ENCODE data around the gene SART3.
"Not testable (repeated sequence)": the region's sequence is repeated elsewhere in the genome, so short reads cannot be mapped to it uniquely, and the experiment has no call there.

SART3 gene

GRCh38 chr12:108563804-108564151, 2.8 kb upstream of the SART3 start:
- no peaks in the 10 kb centered on the region for H3K9me3 Mint-ChIP-seq
- H3K27ac Mint-ChIP-seq = peak overlapping the region; percentile 99
- peaks cover 48% of the 10 kb centered on the region for H3K4me1 Mint-ChIP-seq
- ATAC-seq (no peak), DNase-seq (ENCODE audit: low spot score in 2 of 2) (no peak)
- peaks cover 82% of the 10 kb centered on the region for H3K36me3 Mint-ChIP-seq
- H3K4me3 Mint-ChIP-seq = peak overlapping the region; percentile 92

- peak overlapping the region; percentile 99 for H3K27ac Mint-ChIP-seq
- H3K4me1 Mint-ChIP-seq = peaks cover 46% of the 10 kb centered on the region
- peak overlapping the region; percentile 92 for H3K4me3 Mint-ChIP-seq
- peak; percentile 64 to 86 for DNase-seq (ENCODE audit: low spot score in 2 of 2)
- peaks cover 82% of the 10 kb centered on the region for H3K36me3 Mint-ChIP-seq
- H3K9me3 Mint-ChIP-seq = no peaks in the 10 kb centered on the region
- ATAC-seq = peak; percentile 66
Observed at GRCh38 chr12:108563136-108563803, 2.3 kb upstream of the SART3 start.

DNA sequence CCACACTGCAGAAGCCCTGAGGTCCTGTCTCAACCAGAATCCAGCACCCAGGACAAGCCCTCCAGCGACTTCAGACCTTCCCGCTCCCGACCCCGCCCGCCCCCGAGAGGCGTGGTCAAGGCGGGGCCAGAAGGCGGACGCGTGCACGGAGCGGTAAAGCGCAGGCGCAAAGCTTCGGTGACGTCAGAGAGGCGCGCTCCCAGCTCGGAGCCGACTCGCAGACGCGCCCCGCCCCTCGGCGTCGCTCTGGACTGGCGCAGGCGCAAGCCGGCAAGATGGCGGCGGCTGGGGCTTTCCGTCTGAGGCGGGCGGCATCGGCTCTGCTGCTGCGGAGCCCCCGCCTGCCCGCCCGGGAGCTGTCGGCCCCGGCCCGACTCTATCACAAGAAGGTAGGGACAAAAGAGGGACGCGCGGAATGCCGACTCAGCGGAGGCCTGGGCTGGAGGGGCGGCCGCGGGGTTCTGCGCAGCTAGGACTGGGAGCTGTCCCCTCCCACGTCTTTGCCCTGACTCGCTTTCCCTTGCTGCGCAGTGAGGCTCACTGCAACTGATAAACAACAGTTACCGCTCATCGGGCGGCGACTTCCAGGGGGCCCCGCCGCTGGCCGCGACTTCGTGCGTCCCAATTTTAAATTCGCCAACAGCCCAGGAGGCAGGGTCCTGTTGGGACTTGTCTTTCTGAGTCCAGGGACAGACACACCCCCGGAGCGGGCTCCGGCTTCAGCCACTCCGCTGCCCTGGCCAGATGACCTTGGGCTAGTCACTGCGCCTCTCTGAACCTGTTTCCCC, 1.6 kb upstream of the SART3 start, which contains the start of gene ISCU:
Gene ISCU, plus strand, starts transcription at position 249 of the 788 bp plus-strand sequence. Its CDS starts 27 bp downstream, at position 276.
- peak within 1 kb of the TSS; percentile 92 for H3K4me3 Mint-ChIP-seq
- H3K4me1 Mint-ChIP-seq = peaks cover 44% of the 10 kb centered on the region
- peaks cover 82% of the 10 kb centered on the region for H3K36me3 Mint-ChIP-seq
- H3K27ac Mint-ChIP-seq = peak within 1 kb of the TSS; percentile 99
- H3K9me3 Mint-ChIP-seq = no peaks in the 10 kb centered on the region
- peak; percentile 69 for ATAC-seq
- DNase-seq (ENCODE audit: low spot score in 2 of 2) = peak; percentile 99 to 100

- Mint-ChIP-seq H3K9me3 (no peaks in the 10 kb centered on the region), H3K4me1 (peaks cover 44% of the 10 kb centered on the region), H3K4me3 (peak overlapping the region; percentile 92), H3K36me3 (peaks cover 82% of the 10 kb centered on the region), H3K27ac (peak overlapping the region; percentile 99)
- DNase-seq (ENCODE audit: low spot score in 2 of 2) = no peak
- ATAC-seq = no peak
Observed at GRCh38 chr12:108561852-108562347, 927 bp upstream of the SART3 start.

GRCh38 chr12:108560321-108560721, 652 bp downstream of the SART3 start:
- H3K36me3 Mint-ChIP-seq = peaks cover 82% of the 10 kb centered on the region
- peaks cover 36% of the 10 kb centered on the region for H3K4me1 Mint-ChIP-seq
- no peak for ATAC-seq

GRCh38 chr12:108559748-108560147, 1.2 kb downstream of the SART3 start:
- Mint-ChIP-seq H3K4me3 (peak overlapping the region; percentile 92), H3K4me1 (peaks cover 40% of the 10 kb centered on the region), H3K9me3 (no peaks in the 10 kb centered on the region), H3K36me3 (peaks cover 78% of the 10 kb centered on the region), H3K27ac (peak overlapping the region; percentile 99)
- ATAC-seq (no peak), DNase-seq (ENCODE audit: low spot score in 2 of 2) (peak in 1 of 2 donors; percentile 62)

More at GRCh38 chr12:108560321-108560721, 652 bp downstream of the SART3 start:
- H3K4me3 Mint-ChIP-seq = peak overlapping the region; percentile 92
- DNase-seq (ENCODE audit: low spot score in 2 of 2) = no peak
- H3K27ac Mint-ChIP-seq = peak overlapping the region; percentile 99
- no peaks in the 10 kb centered on the region for H3K9me3 Mint-ChIP-seq

GRCh38 chr12:108559007-108559655, 1.8 kb downstream of the SART3 start:
- H3K27ac Mint-ChIP-seq = peak overlapping the region; percentile 99
- H3K36me3 Mint-ChIP-seq = peaks cover 72% of the 10 kb centered on the region
- peak in 1 of 2 donors; percentile 71 for DNase-seq (ENCODE audit: low spot score in 2 of 2)
- H3K4me3 Mint-ChIP-seq = peak overlapping the region; percentile 92
- peaks cover 43% of the 10 kb centered on the region for H3K4me1 Mint-ChIP-seq
- no peaks in the 10 kb centered on the region for H3K9me3 Mint-ChIP-seq
- ATAC-seq = peak; percentile 59

- H3K27ac Mint-ChIP-seq, H3K9me3 Mint-ChIP-seq, H3K4me3 Mint-ChIP-seq, ATAC-seq: not testable (repeated sequence)
- Mint-ChIP-seq H3K4me1 (peaks cover 72% of the 10 kb centered on the region), H3K36me3 (peaks cover 68% of the 10 kb centered on the region)
- DNase-seq (ENCODE audit: low spot score in 2 of 2) = peak in 1 of 2 donors; percentile 25
Observed at GRCh38 chr12:108555383-108555782, 5.6 kb downstream of the SART3 start.

DNA sequence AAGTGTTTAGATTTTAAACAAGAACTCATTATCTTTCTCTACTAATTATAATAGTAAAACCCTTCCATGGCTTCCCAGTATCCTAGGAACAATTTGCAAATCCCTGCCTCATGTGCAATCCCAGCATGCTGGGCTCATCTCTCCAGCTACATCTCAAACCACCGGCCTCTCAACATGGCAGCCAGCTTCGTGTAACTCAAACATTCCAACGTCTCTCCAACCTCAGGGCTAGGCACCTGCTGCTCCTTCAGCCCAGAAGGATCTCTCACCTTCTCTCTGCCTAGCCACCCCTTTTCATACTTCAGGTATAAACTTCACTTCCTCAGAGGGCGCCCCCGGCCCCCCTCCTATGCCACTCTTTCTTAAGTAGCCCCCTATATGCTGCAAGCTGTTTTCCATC, 7.2 kb downstream of the SART3 start:
- no peak overlapping the region for H3K4me3 Mint-ChIP-seq
- no peak overlapping the region for H3K27ac Mint-ChIP-seq
- no peaks in the 10 kb centered on the region for H3K9me3 Mint-ChIP-seq
- H3K36me3 Mint-ChIP-seq = peaks cover 69% of the 10 kb centered on the region
- H3K4me1 Mint-ChIP-seq = peaks cover 65% of the 10 kb centered on the region
- no peak for ATAC-seq
- no peak for DNase-seq (ENCODE audit: low spot score in 2 of 2)

GRCh38 chr12:108551535-108551934, 9.4 kb downstream of the SART3 start:
- peaks cover 69% of the 10 kb centered on the region for H3K36me3 Mint-ChIP-seq
- H3K4me3 Mint-ChIP-seq = peak overlapping the region; percentile 7
- DNase-seq (ENCODE audit: low spot score in 2 of 2) = no peak
- ATAC-seq = no peak
- no peak overlapping the region for H3K27ac Mint-ChIP-seq
- H3K9me3 Mint-ChIP-seq = no peaks in the 10 kb centered on the region
- peaks cover 51% of the 10 kb centered on the region for H3K4me1 Mint-ChIP-seq

- no peak for DNase-seq (ENCODE audit: low spot score in 2 of 2)
- peaks cover 80% of the 10 kb centered on the region for H3K36me3 Mint-ChIP-seq
- no peak overlapping the region for H3K4me3 Mint-ChIP-seq
- peak overlapping the region; percentile 26 for H3K27ac Mint-ChIP-seq
- ATAC-seq = no peak
- peaks cover 40% of the 10 kb centered on the region for H3K4me1 Mint-ChIP-seq
- no peaks in the 10 kb centered on the region for H3K9me3 Mint-ChIP-seq
Observed at GRCh38 chr12:108548954-108549521, 11.9 kb downstream of the SART3 start.

- peaks cover 91% of the 10 kb centered on the region for H3K36me3 Mint-ChIP-seq
- H3K9me3 Mint-ChIP-seq = no peaks in the 10 kb centered on the region
- no peak overlapping the region for H3K4me3 Mint-ChIP-seq
- no peak overlapping the region for H3K27ac Mint-ChIP-seq
- peaks cover 26% of the 10 kb centered on the region for H3K4me1 Mint-ChIP-seq
- DNase-seq (ENCODE audit: low spot score in 2 of 2) = no peak
- ATAC-seq = no peak
Observed at GRCh38 chr12:108547686-108548085, 13.3 kb downstream of the SART3 start.

- H3K36me3 Mint-ChIP-seq = peaks cover 100% of the 10 kb centered on the region
- DNase-seq (ENCODE audit: low spot score in 2 of 2) = no peak
- H3K4me1 Mint-ChIP-seq = peaks cover 19% of the 10 kb centered on the region
- H3K4me3 Mint-ChIP-seq = no peak overlapping the region
- no peak for ATAC-seq
- H3K9me3 Mint-ChIP-seq = no peaks in the 10 kb centered on the region
- H3K27ac Mint-ChIP-seq = peak overlapping the region; percentile 46
Observed at GRCh38 chr12:108543652-108544051, 17.3 kb downstream of the SART3 start.

DNA sequence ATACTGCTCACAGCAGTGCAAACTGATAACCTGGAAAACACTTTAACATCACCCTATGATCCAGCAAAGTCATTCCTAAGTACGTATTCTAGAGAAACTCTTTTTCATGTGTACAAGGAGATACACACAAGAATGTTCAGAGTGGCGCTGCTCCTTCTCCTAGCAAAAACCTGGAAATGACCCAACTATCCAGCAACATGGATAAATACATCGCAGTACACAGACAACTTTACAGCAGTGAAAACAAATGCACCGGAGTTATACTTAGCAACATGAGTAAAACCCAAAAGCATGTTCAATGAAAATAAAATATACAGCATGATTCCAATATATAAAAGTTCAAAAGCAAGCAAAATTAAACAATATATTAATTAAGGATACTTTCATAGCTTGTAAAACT, 18.7 kb downstream of the SART3 start:
- Mint-ChIP-seq H3K27ac (no peak overlapping the region), H3K4me3 (no peak overlapping the region), H3K9me3 (no peaks in the 10 kb centered on the region), H3K4me1 (peaks cover 19% of the 10 kb centered on the region), H3K36me3 (peaks cover 100% of the 10 kb centered on the region)
- no peak for ATAC-seq
- no peak for DNase-seq (ENCODE audit: low spot score in 2 of 2)

DNA sequence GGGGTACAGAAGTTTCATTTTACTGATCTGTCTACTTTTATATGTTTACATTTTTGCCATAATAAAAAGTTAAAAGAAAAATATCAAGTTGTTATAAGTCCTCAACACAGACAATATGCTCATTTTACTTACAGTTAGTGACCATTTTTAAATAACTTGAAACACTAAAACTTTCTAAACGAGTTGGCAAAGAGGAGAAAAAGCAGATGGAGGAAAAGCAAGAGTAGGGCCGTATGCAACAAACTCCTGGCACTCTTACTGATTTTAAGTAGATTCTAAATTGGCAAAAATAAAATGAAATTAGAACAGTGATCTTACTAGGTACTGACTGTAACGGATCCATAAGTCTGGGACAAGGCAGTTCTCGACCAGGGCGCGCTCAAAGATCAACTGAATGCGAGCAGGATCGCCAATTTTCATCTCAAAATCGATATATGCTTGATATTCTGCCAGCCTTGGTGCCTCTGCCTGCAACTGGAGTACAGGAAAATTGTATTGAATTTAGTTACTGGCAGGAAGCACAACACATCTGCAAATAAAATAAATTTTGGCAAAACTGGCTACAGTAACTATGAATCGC, 22.3 kb downstream of the SART3 start:
- Mint-ChIP-seq H3K9me3 (no peaks in the 10 kb centered on the region), H3K4me1 (peaks cover 19% of the 10 kb centered on the region), H3K36me3 (peaks cover 100% of the 10 kb centered on the region), H3K4me3 (no peak overlapping the region), H3K27ac (peak overlapping the region; percentile 10)
- ATAC-seq = no peak
- no peak for DNase-seq (ENCODE audit: low spot score in 2 of 2)
